ENCODE measurements around the gene NR5A2.

The NR5A2 gene

GRCh38 chr1:200166411-200166810 is 138.9 kb downstream of the NR5A2 start:
- no peaks in the 10 kb centered on the region for H3K9me3 ChIP-seq (ENCODE audit: control insufficient read depth in 5 of 5, low read length in 5 of 5)
- H3K27me3 ChIP-seq (ENCODE audit: control insufficient read depth in 5 of 5, insufficient read depth in 4 of 5, low read length in 5 of 5) = no peaks in the 10 kb centered on the region
- H3K27ac ChIP-seq (ENCODE audit: low read depth, low read length) = no peak overlapping the region
- H3K4me3 ChIP-seq (ENCODE audit: low read depth in 1 of 5, low read length in 5 of 5) = no peak overlapping the region
- H3K9ac ChIP-seq (ENCODE audit: low read length in 5 of 5) = no peak overlapping the region
- H3K4me1 ChIP-seq (ENCODE audit: control insufficient read depth in 5 of 5, insufficient read depth in 5 of 5, low read length in 5 of 5) = no peaks in the 10 kb centered on the region
- no peaks in the 10 kb centered on the region for H3K36me3 ChIP-seq (ENCODE audit: control insufficient read depth in 5 of 5, insufficient read depth in 5 of 5, low read length in 5 of 5)

- Histone ChIP-seq H3K9ac (ENCODE audit: low read length in 5 of 5) (no peak overlapping the region), H3K9me3 (ENCODE audit: control insufficient read depth in 5 of 5, low read length in 5 of 5) (no peaks in the 10 kb centered on the region), H3K4me1 (ENCODE audit: control insufficient read depth in 5 of 5, insufficient read depth in 5 of 5, low read length in 5 of 5) (no peaks in the 10 kb centered on the region), H3K27ac (ENCODE audit: low read depth, low read length) (no peak overlapping the region), H3K36me3 (ENCODE audit: control insufficient read depth in 5 of 5, insufficient read depth in 5 of 5, low read length in 5 of 5) (no peaks in the 10 kb centered on the region), H3K4me3 (ENCODE audit: low read depth in 1 of 5, low read length in 5 of 5) (no peak overlapping the region), H3K27me3 (ENCODE audit: control insufficient read depth in 5 of 5, insufficient read depth in 4 of 5, low read length in 5 of 5) (no peaks in the 10 kb centered on the region)
These were observed 141.4 kb downstream of the NR5A2 start for GRCh38 chr1:200168926-200169325.

- Histone ChIP-seq H3K27ac (ENCODE audit: low read depth, low read length) (no peak overlapping the region), H3K27me3 (ENCODE audit: control insufficient read depth in 5 of 5, insufficient read depth in 4 of 5, low read length in 5 of 5) (no peaks in the 10 kb centered on the region), H3K9me3 (ENCODE audit: control insufficient read depth in 5 of 5, low read length in 5 of 5) (no peaks in the 10 kb centered on the region), H3K4me3 (ENCODE audit: low read depth in 1 of 5, low read length in 5 of 5) (no peak overlapping the region), H3K9ac (ENCODE audit: low read length in 5 of 5) (no peak overlapping the region), H3K4me1 (ENCODE audit: control insufficient read depth in 5 of 5, insufficient read depth in 5 of 5, low read length in 5 of 5) (no peaks in the 10 kb centered on the region), H3K36me3 (ENCODE audit: control insufficient read depth in 5 of 5, insufficient read depth in 5 of 5, low read length in 5 of 5) (no peaks in the 10 kb centered on the region)
These were observed 144.8 kb downstream of the NR5A2 start for GRCh38 chr1:200172311-200172710.

- Histone ChIP-seq H3K27ac (ENCODE audit: low read depth, low read length) (no peak overlapping the region), H3K36me3 (ENCODE audit: control insufficient read depth in 5 of 5, insufficient read depth in 5 of 5, low read length in 5 of 5) (no peaks in the 10 kb centered on the region), H3K4me1 (ENCODE audit: control insufficient read depth in 5 of 5, insufficient read depth in 5 of 5, low read length in 5 of 5) (no peaks in the 10 kb centered on the region), H3K4me3 (ENCODE audit: low read depth in 1 of 5, low read length in 5 of 5) (no peak overlapping the region), H3K9me3 (ENCODE audit: control insufficient read depth in 5 of 5, low read length in 5 of 5) (no peaks in the 10 kb centered on the region), H3K27me3 (ENCODE audit: control insufficient read depth in 5 of 5, insufficient read depth in 4 of 5, low read length in 5 of 5) (no peaks in the 10 kb centered on the region), H3K9ac (ENCODE audit: low read length in 5 of 5) (no peak overlapping the region)
These were observed 145.6 kb downstream of the NR5A2 start for GRCh38 chr1:200173097-200173618.

GRCh38 chr1:200174525-200175295 is 147.2 kb downstream of the NR5A2 start:
- Histone ChIP-seq H3K4me3 (ENCODE audit: low read depth in 1 of 5, low read length in 5 of 5) (no peak overlapping the region), H3K9ac (ENCODE audit: low read length in 5 of 5) (no peak overlapping the region), H3K27me3 (ENCODE audit: control insufficient read depth in 5 of 5, insufficient read depth in 4 of 5, low read length in 5 of 5) (no peaks in the 10 kb centered on the region), H3K9me3 (ENCODE audit: control insufficient read depth in 5 of 5, low read length in 5 of 5) (no peaks in the 10 kb centered on the region), H3K4me1 (ENCODE audit: control insufficient read depth in 5 of 5, insufficient read depth in 5 of 5, low read length in 5 of 5) (no peaks in the 10 kb centered on the region), H3K27ac (ENCODE audit: low read depth, low read length) (no peak overlapping the region), H3K36me3 (ENCODE audit: control insufficient read depth in 5 of 5, insufficient read depth in 5 of 5, low read length in 5 of 5) (no peaks in the 10 kb centered on the region)

GRCh38 chr1:200176181-200176580 is 148.7 kb downstream of the NR5A2 start:
- H3K27ac ChIP-seq (ENCODE audit: low read depth, low read length) = no peak overlapping the region
- H3K4me3 ChIP-seq (ENCODE audit: low read depth in 1 of 5, low read length in 5 of 5) = no peak overlapping the region
- H3K9ac ChIP-seq (ENCODE audit: low read length in 5 of 5) = no peak overlapping the region
- H3K4me1 ChIP-seq (ENCODE audit: control insufficient read depth in 5 of 5, insufficient read depth in 5 of 5, low read length in 5 of 5) = peaks cover 0 to 7% (median 0%) of the 10 kb centered on the region in 5 donors
- H3K9me3 ChIP-seq (ENCODE audit: control insufficient read depth in 5 of 5, low read length in 5 of 5) = no peaks in the 10 kb centered on the region
- H3K27me3 ChIP-seq (ENCODE audit: control insufficient read depth in 5 of 5, insufficient read depth in 4 of 5, low read length in 5 of 5) = no peaks in the 10 kb centered on the region
- no peaks in the 10 kb centered on the region for H3K36me3 ChIP-seq (ENCODE audit: control insufficient read depth in 5 of 5, insufficient read depth in 5 of 5, low read length in 5 of 5)

- Histone ChIP-seq H3K36me3 (ENCODE audit: control insufficient read depth in 5 of 5, insufficient read depth in 5 of 5, low read length in 5 of 5) (no peaks in the 10 kb centered on the region), H3K4me3 (ENCODE audit: low read depth in 1 of 5, low read length in 5 of 5) (no peak overlapping the region), H3K4me1 (ENCODE audit: control insufficient read depth in 5 of 5, insufficient read depth in 5 of 5, low read length in 5 of 5) (peaks cover 0 to 7% (median 0%) of the 10 kb centered on the region in 5 donors), H3K27ac (ENCODE audit: low read depth, low read length) (no peak overlapping the region), H3K9me3 (ENCODE audit: control insufficient read depth in 5 of 5, low read length in 5 of 5) (no peaks in the 10 kb centered on the region), H3K27me3 (ENCODE audit: control insufficient read depth in 5 of 5, insufficient read depth in 4 of 5, low read length in 5 of 5) (no peaks in the 10 kb centered on the region), H3K9ac (ENCODE audit: low read length in 5 of 5) (no peak overlapping the region)
These were observed 149.3 kb downstream of the NR5A2 start for GRCh38 chr1:200176798-200177197.

GRCh38 chr1:200178340-200178739 is 150.8 kb downstream of the NR5A2 start:
- no peaks in the 10 kb centered on the region for H3K27me3 ChIP-seq (ENCODE audit: control insufficient read depth in 5 of 5, insufficient read depth in 4 of 5, low read length in 5 of 5)
- no peak overlapping the region for H3K4me3 ChIP-seq (ENCODE audit: low read depth in 1 of 5, low read length in 5 of 5)
- no peak overlapping the region for H3K27ac ChIP-seq (ENCODE audit: low read depth, low read length)
- H3K4me1 ChIP-seq (ENCODE audit: control insufficient read depth in 5 of 5, insufficient read depth in 5 of 5, low read length in 5 of 5) = peaks cover 0 to 7% (median 0%) of the 10 kb centered on the region in 5 donors
- no peak overlapping the region for H3K9ac ChIP-seq (ENCODE audit: low read length in 5 of 5)
- H3K36me3 ChIP-seq (ENCODE audit: control insufficient read depth in 5 of 5, insufficient read depth in 5 of 5, low read length in 5 of 5) = no peaks in the 10 kb centered on the region
- no peaks in the 10 kb centered on the region for H3K9me3 ChIP-seq (ENCODE audit: control insufficient read depth in 5 of 5, low read length in 5 of 5)

GRCh38 chr1:200179126-200179780 is 151.7 kb downstream of the NR5A2 start:
- Histone ChIP-seq H3K27ac (ENCODE audit: low read depth, low read length) (no peak overlapping the region), H3K27me3 (ENCODE audit: control insufficient read depth in 5 of 5, insufficient read depth in 4 of 5, low read length in 5 of 5) (no peaks in the 10 kb centered on the region), H3K4me1 (ENCODE audit: control insufficient read depth in 5 of 5, insufficient read depth in 5 of 5, low read length in 5 of 5) (peaks cover 0 to 14% (median 7%) of the 10 kb centered on the region in 5 donors), H3K4me3 (ENCODE audit: low read depth in 1 of 5, low read length in 5 of 5) (no peak overlapping the region), H3K9ac (ENCODE audit: low read length in 5 of 5) (no peak overlapping the region), H3K9me3 (ENCODE audit: control insufficient read depth in 5 of 5, low read length in 5 of 5) (no peaks in the 10 kb centered on the region), H3K36me3 (ENCODE audit: control insufficient read depth in 5 of 5, insufficient read depth in 5 of 5, low read length in 5 of 5) (no peaks in the 10 kb centered on the region)

- H3K27me3 ChIP-seq (ENCODE audit: control insufficient read depth in 5 of 5, insufficient read depth in 4 of 5, low read length in 5 of 5) = no peaks in the 10 kb centered on the region
- no peaks in the 10 kb centered on the region for H3K9me3 ChIP-seq (ENCODE audit: control insufficient read depth in 5 of 5, low read length in 5 of 5)
- H3K9ac ChIP-seq (ENCODE audit: low read length in 5 of 5) = no peak overlapping the region
- H3K27ac ChIP-seq (ENCODE audit: low read depth, low read length) = no peak overlapping the region
- H3K4me1 ChIP-seq (ENCODE audit: control insufficient read depth in 5 of 5, insufficient read depth in 5 of 5, low read length in 5 of 5) = peaks cover 0 to 19% (median 11%) of the 10 kb centered on the region in 5 donors
- no peaks in the 10 kb centered on the region for H3K36me3 ChIP-seq (ENCODE audit: control insufficient read depth in 5 of 5, insufficient read depth in 5 of 5, low read length in 5 of 5)
- no peak overlapping the region for H3K4me3 ChIP-seq (ENCODE audit: low read depth in 1 of 5, low read length in 5 of 5)
These were observed 152.3 kb downstream of the NR5A2 start for GRCh38 chr1:200179781-200180160.
